HL-60 (cell line): ENCODE data around the gene ZNF575.

ENCODE experiments used
- DNase-seq, 2 experiments: peaks; one replicate each; pipeline ENCODE4 v3.0.0-alpha.2; 2010 to 2020; ENCODE audit warnings: low read depth in 1 of 2, low spot score in 1 of 2
- H3K27ac ChIP-seq: fragments of 250-450 bp; sonication (Bioruptor Pico); replicated peaks from 2 replicates; pipeline ENCODE4 v1.5.1; 2020; ENCODE audit warnings: mild to moderate bottlenecking, moderate library complexity
- H3K27me3 ChIP-seq: fragments of 250-450 bp; sonication (Bioruptor Pico); 2 replicates; pipeline ENCODE4 v1.5.1; 2021; ENCODE audit warnings: mild to moderate bottlenecking, moderate library complexity; ENCODE audit not compliant: insufficient read depth, poor library complexity, severe bottlenecking
- H3K4me3 ChIP-seq: replicated peaks from 2 replicates; pipeline ENCODE4 v1.5.1; 2011; ENCODE audit warnings: mild to moderate bottlenecking, control low read depth, low read length; ENCODE audit not compliant: insufficient read depth
- CTCF ChIP-seq: IDR thresholded peaks from one replicate; pipeline ENCODE4 v1.5.1; 2011; ENCODE audit warnings: low read length, control low read depth, inconsistent platforms; ENCODE audit not compliant: insufficient read depth
- GABPA ChIP-seq: IDR thresholded peaks from 2 replicates; pipeline ENCODE4 v1.6.1; 2012; ENCODE audit warnings: low read depth
- POLR2AphosphoS5 ChIP-seq: IDR thresholded peaks from 2 replicates; pipeline ENCODE4 v1.6.1; 2012; ENCODE audit warnings: low read depth
- SPI1 ChIP-seq: IDR thresholded peaks from 2 replicates; pipeline ENCODE4 v1.6.1; 2012; ENCODE audit warnings: low read depth, mild to moderate bottlenecking, borderline replicate concordance
- TF ChIP-seq, protein P1 (sequence below): IDR thresholded peaks from 2 replicates; pipeline ENCODE4 v1.6.1; 2012; ENCODE audit warnings: low read depth; ENCODE audit not compliant: insufficient replicate concordance

ZNF575 gene

DNA sequence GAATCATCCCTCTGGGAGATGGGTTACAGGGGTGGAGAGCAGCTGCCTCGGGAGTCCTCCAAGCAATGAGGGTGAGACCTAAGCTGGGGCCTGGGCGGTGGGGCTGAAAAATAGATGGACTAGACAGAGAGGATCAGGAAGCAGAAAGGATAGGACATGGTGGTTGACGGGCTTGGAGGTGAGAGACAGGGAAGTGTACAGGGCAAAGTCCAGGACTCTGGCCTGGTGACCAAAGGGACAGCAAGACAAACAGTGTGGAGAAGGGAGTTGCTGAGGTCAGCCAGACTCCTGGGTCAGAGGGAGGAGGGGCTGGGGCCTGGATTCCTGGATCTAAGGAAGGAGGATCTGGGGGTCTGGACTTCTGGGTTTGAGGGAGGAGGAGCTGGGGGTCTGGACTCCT, 33.9 kb upstream of the ZNF575 start:
- DNase-seq = no peak
- no peaks in the 10 kb centered on the region for H3K27me3 ChIP-seq
- TF ChIP-seq SPI1 (no peak), GABPA (no peak), CTCF (no peak), POLR2AphosphoS5 (no peak)
- TF ChIP-seq, protein P1, sequence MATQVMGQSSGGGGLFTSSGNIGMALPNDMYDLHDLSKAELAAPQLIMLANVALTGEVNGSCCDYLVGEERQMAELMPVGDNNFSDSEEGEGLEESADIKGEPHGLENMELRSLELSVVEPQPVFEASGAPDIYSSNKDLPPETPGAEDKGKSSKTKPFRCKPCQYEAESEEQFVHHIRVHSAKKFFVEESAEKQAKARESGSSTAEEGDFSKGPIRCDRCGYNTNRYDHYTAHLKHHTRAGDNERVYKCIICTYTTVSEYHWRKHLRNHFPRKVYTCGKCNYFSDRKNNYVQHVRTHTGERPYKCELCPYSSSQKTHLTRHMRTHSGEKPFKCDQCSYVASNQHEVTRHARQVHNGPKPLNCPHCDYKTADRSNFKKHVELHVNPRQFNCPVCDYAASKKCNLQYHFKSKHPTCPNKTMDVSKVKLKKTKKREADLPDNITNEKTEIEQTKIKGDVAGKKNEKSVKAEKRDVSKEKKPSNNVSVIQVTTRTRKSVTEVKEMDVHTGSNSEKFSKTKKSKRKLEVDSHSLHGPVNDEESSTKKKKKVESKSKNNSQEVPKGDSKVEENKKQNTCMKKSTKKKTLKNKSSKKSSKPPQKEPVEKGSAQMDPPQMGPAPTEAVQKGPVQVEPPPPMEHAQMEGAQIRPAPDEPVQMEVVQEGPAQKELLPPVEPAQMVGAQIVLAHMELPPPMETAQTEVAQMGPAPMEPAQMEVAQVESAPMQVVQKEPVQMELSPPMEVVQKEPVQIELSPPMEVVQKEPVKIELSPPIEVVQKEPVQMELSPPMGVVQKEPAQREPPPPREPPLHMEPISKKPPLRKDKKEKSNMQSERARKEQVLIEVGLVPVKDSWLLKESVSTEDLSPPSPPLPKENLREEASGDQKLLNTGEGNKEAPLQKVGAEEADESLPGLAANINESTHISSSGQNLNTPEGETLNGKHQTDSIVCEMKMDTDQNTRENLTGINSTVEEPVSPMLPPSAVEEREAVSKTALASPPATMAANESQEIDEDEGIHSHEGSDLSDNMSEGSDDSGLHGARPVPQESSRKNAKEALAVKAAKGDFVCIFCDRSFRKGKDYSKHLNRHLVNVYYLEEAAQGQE = no peak
- H3K4me3 ChIP-seq = no peak overlapping the region
- no peak overlapping the region for H3K27ac ChIP-seq

DNA sequence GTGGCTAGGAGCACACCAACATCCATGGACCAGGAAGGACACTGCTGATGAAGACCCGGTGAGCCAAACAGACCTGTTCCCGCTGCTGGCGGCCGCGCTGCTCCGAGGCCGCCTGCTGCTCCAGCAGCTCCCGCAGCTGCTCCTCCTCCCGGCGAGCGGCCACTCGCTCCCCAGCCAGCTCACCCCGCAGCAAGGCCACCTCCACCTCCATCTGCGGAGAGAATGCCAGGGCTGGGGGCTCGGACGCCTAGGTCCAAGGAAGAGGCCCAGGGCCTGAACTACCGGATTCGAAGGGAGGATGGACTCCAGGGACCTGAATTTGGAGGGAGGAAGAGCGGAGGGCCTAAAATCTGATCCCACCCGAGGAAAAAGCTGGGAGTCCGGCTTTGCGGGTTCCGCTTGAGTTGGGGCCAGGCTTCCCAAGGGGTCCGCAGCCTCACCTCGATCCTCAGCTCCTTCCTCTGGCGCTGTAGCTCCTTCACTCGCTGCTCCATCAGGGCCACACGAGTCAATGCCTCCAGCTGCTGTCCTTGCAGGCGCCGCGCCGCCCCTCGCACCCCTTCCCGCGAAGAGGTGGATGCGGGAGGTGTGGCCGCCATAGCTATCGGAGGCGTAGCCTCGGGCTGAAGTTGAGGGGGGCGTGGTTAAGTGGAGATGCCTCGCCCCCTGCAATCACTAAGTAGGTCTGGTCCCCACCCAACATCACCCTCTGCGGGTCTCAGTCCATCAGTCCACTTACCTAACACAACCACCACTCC, 31.1 kb upstream of the ZNF575 start:
- Histone ChIP-seq H3K4me3 (no peak overlapping the region), H3K27ac (no peak overlapping the region), H3K27me3 (no peaks in the 10 kb centered on the region)
- DNase-seq = no peak
- TF ChIP-seq SPI1 (no peak), CTCF (no peak), GABPA (no peak), POLR2AphosphoS5 (no peak)
- TF ChIP-seq, protein P1 = no peak

GRCh38 chr19:43502419-43502976, 30.5 kb upstream of the ZNF575 start:
- no peak overlapping the region for H3K4me3 ChIP-seq
- TF ChIP-seq GABPA (no peak), SPI1 (no peak), CTCF (no peak), POLR2AphosphoS5 (no peak)
- TF ChIP-seq, protein P1 = no peak

More at GRCh38 chr19:43502419-43502976, 30.5 kb upstream of the ZNF575 start:
- Histone ChIP-seq H3K27me3 (no peaks in the 10 kb centered on the region), H3K27ac (no peak overlapping the region)
- no peak for DNase-seq
